LNCAP (cell line): ENCODE measurements around the gene PYGB.

ENCODE experiments used
- TF ChIP-seq, protein P1 (sequence below): fragments of 450-650 bp; IDR thresholded peaks from 2 replicates; pipeline ENCODE4 v1.5.1; 2017; ENCODE audit warnings: mild to moderate bottlenecking

Gene PYGB

DNA sequence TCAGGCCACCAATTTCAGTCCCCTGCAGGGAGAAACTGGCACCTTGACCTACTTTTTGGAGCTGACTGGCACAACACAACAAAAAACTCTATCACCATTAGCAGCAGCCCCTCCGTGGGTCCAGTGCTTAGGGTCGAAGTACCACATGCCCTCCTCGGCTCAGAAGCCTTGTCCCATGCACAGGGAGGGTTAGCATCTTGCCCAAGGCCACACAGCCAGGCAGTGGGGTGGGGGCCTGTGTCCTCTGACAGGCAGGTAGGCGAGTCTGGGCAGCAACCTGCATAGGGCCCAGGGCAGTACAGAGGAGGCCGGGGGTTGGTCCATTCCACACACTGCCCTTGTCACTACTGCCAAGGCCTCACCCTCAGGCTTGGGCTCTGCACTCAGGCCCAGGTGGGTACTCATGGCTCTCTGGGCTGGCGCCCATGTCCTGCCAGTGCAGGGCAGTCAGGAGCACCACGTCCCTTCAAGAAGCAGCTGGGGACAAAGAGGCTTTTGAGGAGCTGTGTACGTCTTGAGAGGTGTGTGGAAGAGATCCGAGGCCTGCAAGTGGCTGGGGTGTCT lies 53.6 kb downstream of the PYGB start:
- TF ChIP-seq, protein P1, sequence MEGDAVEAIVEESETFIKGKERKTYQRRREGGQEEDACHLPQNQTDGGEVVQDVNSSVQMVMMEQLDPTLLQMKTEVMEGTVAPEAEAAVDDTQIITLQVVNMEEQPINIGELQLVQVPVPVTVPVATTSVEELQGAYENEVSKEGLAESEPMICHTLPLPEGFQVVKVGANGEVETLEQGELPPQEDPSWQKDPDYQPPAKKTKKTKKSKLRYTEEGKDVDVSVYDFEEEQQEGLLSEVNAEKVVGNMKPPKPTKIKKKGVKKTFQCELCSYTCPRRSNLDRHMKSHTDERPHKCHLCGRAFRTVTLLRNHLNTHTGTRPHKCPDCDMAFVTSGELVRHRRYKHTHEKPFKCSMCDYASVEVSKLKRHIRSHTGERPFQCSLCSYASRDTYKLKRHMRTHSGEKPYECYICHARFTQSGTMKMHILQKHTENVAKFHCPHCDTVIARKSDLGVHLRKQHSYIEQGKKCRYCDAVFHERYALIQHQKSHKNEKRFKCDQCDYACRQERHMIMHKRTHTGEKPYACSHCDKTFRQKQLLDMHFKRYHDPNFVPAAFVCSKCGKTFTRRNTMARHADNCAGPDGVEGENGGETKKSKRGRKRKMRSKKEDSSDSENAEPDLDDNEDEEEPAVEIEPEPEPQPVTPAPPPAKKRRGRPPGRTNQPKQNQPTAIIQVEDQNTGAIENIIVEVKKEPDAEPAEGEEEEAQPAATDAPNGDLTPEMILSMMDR: no peak

DNA sequence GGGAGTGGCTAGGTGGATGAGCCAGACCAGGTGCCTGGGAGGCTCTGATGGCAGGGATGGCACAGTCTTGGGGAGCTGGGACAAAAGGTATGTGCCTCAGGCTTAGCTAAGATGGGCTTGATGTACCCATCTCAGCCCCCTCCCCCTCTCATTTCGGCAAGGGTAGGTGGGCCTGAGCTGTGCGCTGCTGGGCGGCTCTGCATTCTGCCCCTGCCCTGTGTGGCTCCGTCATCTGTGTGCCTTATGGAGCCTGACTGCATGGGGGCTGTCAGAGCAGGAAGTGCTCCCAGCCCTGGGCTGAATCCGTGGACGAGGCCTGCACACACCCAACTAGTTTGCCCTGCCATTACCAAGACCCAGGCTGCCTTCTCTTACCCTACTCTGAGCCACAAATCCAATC lies 54.7 kb downstream of the PYGB start:
- TF ChIP-seq, protein P1: no peak

DNA sequence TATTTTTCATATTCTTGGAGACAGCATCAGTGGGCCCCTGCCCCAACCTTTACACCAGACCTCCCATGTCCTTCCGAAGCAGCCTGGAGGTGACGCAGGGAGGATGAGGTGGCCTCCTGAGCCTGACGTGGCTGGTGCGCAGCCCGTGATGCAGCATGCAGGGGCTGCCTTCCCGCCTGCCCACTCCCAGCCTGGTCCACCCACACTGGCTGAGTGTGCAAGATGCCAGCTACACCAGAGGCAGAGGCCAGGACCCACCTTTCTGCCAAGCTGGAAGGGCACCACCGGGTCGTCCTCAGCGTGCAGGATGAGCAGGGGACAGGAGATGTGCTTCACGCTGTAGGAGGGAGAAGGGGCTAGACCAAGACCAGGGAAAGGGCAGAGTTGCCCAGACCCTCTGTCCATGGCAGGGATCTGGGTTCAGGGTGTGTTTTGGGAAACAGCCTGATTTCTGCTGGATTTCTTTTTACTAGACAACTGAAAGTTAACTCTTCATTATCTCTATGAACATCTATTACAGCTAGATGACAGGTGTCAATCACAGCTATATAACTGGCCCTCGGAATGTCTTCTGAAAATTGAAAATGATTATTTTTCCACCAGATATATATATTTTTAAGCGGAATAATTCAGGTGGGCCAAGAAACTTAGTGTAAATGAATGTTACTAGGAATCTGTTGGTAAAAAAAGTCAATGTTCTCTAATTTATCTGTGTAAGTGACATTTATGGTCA lies 55.6 kb downstream of the PYGB start:
- TF ChIP-seq, protein P1: no peak

DNA sequence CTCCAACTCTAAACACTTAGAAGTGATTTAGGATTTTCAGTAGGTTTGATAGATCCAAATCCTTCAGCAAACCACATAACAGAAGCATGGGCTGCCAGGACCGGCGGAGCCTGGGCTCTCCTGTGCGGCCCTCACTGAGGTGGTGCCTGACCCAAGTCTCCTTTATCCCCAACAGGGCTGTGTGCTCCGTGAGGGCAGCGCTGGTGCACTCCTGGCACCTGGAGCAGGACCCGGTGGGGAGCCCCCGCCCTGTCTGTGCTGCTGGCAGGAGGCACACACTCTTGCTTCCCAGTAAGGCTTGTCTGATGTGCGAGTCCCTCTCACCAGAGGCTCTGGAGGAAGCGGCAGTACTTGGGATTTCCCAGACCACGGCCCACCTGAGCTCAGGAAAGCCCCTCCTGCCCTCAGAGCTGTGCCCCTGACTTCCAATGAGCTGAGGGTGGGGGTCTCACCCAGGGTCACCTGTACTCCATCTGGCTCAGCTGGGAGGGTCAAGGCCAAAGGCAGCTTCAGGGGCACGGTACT lies 56.2 kb downstream of the PYGB start:
- TF ChIP-seq, protein P1: no peak

DNA sequence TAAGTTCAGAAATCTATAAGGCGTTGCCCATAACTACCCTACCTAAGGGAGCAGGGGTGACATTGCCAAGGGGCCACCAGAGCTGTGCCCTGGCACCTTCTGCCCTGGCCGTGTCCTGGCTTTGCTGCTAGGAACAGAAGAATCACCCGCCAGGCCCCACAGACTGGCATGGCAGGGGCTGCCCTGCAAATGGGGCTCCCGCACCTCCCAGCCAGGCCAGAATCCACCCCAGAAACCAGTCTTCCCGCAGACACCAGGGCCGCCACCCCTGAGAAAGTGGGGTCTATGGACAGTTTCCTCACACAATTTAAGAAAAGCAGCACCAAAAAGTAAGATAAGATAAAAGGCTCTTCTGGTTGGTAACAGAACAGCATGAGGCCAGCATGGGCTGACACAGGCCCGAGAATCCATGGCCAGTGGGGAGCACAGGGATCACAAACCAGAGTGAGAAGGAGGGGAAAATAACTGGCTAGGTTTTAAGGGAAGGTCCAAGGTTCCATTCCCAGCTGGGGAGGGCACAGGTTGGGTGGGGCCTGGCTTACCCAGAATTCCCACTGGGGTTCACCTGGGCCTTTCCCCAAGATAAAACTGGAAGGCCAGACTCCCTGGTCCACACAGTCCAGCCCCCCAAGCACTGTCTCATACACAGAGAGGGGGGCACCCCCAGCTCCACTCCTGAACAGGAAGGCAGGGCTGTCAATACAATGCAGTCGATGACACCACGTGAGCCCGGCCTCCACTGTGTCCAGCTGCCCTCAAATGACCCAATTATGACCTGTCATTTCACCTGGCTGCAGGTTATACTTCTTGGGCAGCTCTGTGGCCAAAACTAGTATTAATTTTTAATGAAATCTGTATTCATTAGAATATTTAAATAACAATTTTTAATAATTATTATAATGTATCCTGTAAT lies 59.4 kb downstream of the PYGB start:
- TF ChIP-seq, protein P1: no peak

DNA sequence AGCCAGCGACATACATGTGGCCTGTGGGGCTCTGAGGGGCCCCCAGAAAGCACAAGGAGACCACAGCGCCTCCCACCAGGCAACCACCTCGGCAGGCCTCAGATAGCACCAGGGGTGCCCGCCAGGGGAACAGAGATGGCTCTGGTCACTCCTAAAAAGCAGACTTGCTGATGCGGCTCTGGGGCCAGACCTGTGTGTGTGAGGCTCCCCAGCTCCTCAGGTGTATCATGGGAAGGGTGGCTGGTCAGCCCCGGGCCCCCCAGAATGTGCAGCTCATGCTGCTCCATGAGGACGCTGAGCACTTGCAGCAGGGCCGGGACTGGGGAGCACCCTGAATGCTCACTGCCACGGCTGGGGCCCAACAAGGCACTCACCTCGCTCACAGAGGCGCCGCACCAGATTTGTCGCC lies 60.2 kb downstream of the PYGB start:
- TF ChIP-seq, protein P1: no peak

DNA sequence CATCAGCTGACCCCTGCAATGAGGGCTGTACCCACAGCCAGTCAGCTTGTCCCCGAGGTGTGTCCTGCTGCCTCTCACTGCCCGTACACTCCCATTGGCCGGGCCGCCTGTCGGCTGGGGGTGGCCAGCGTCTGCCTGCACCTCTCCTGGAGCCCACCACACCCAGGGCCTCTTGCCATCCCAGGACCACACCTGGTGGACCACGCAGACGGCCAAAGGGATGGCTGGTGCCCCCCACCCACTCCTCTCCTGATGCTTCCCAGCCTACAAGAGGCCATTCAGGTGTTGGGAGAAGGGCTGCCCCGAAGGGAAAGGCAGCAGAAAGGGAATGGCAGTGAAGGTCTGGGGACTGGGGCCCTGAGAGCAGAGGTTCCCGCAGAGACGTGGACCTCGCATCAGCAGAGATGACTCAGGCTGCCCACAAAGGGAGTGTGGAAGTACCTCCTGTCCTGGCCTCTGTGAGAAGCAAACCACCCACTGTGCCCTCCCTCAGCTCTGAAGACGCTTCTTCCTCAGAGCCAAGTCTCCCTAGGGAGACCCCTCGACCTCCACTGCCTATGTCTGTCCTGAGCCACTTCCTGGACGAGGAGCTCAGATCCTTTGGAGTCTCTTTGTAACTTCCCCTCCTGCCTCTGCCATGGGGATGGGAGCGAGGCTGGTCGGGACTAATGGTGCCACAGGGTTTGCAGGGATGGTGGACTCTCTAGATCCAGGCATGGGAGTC lies 60.9 kb downstream of the PYGB start:
- TF ChIP-seq, protein P1: no peak
